ENCODE results near the gene MYO9A. TPM values are rescaled to one million over a fixed set of nuclear protein-coding genes. Genes with fewer than 3 reads are reported as not detected.

Gene MYO9A
- total RNA-seq, 2 donors from 2014 or later = 34.9 to 36.4 TPM

DNA sequence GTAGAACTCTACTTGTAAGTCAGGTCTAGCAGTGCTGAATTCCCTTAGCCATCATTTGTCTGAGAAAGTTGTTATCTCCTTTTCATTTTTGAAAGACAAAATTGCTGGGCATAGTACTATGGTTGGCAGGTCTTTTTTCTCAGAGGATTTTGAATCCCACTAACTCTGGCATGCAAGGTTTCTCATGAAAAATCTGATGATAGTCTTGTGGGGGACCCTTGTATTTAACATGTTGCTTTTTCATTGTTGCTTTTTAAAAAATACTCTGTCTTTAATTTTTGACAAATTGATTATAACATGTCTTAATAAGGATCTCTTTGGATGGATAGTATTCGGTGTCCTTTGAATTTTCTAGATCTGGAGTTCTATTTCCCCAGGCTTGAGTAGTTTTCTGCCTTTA, 186.7 kb downstream of the MYO9A start:
- Mint-ChIP-seq H3K36me3 (ENCODE audit: low read depth) (peaks cover 44% of the 10 kb centered on the region), H3K4me3 (no peak overlapping the region), H3K27me3 (ENCODE audit: insufficient read depth) (no peaks in the 10 kb centered on the region), H3K4me1 (no peaks in the 10 kb centered on the region), H3K9me3 (peaks cover 14% of the 10 kb centered on the region), H3K27ac (no peak overlapping the region)
- H3K27me3 ChIP-seq (ENCODE audit: control insufficient read depth, insufficient read depth, low read length, poor library complexity, severe bottlenecking) = no peaks in the 10 kb centered on the region
- 92% methylated on average over 1 of the region's 1 CpG; no CpG with 5 or more reads in 1 of the 2 experiments for WGBS, 2 experiments (ENCODE audit: insufficient coverage in 1 of 2, insufficient read length in 1 of 2)
- no peak overlapping the region for H3K4me3 ChIP-seq (ENCODE audit: low read length)
- peaks cover 48% of the 10 kb centered on the region for H3K36me3 ChIP-seq (ENCODE audit: control insufficient read depth, insufficient read depth, low read length)
- TF ChIP-seq, protein P1, sequence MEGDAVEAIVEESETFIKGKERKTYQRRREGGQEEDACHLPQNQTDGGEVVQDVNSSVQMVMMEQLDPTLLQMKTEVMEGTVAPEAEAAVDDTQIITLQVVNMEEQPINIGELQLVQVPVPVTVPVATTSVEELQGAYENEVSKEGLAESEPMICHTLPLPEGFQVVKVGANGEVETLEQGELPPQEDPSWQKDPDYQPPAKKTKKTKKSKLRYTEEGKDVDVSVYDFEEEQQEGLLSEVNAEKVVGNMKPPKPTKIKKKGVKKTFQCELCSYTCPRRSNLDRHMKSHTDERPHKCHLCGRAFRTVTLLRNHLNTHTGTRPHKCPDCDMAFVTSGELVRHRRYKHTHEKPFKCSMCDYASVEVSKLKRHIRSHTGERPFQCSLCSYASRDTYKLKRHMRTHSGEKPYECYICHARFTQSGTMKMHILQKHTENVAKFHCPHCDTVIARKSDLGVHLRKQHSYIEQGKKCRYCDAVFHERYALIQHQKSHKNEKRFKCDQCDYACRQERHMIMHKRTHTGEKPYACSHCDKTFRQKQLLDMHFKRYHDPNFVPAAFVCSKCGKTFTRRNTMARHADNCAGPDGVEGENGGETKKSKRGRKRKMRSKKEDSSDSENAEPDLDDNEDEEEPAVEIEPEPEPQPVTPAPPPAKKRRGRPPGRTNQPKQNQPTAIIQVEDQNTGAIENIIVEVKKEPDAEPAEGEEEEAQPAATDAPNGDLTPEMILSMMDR (conservative IDR thresholded peaks at IDR 0.05) = no peak
- H3K27ac ChIP-seq (ENCODE audit: low read depth, low read length) = no peak overlapping the region
- peaks cover 31% of the 10 kb centered on the region for H3K9me3 ChIP-seq (ENCODE audit: control insufficient read depth, low read length)
- H3K9ac ChIP-seq (ENCODE audit: extremely low read depth, low read length, poor library complexity, severe bottlenecking) = no peak overlapping the region
- DNase-seq = no peak
- H3K4me1 ChIP-seq (ENCODE audit: control insufficient read depth, insufficient read depth, low read length) = no peaks in the 10 kb centered on the region

DNA sequence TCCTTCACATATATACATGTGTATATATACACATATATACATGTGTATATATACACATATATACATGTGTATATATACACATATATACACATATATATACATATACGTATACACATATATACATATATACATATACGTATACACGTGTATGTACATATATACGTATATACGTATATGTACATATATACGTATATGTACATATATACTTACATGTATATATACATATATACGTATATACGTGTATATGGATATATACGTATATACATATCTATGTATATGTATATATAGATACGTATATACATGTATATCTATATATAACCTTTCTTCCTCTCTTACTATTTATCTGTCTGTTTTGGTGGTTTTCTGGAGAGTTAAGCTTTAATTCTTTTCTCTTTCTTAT, 192.8 kb downstream of the MYO9A start:
- no peak for DNase-seq
- Mint-ChIP-seq H3K9me3 (no peaks in the 10 kb centered on the region), H3K27ac (no peak overlapping the region), H3K27me3 (ENCODE audit: insufficient read depth) (no peaks in the 10 kb centered on the region), H3K36me3 (ENCODE audit: low read depth) (peaks cover 5% of the 10 kb centered on the region), H3K4me1 (no peaks in the 10 kb centered on the region), H3K4me3 (no peak overlapping the region)
- Histone ChIP-seq H3K27me3 (ENCODE audit: control insufficient read depth, insufficient read depth, low read length, poor library complexity, severe bottlenecking) (no peaks in the 10 kb centered on the region), H3K9me3 (ENCODE audit: control insufficient read depth, low read length) (no peaks in the 10 kb centered on the region), H3K27ac (ENCODE audit: low read depth, low read length) (no peak overlapping the region), H3K4me1 (ENCODE audit: control insufficient read depth, insufficient read depth, low read length) (no peaks in the 10 kb centered on the region), H3K36me3 (ENCODE audit: control insufficient read depth, insufficient read depth, low read length) (peaks cover 3% of the 10 kb centered on the region), H3K9ac (ENCODE audit: extremely low read depth, low read length, poor library complexity, severe bottlenecking) (no peak overlapping the region), H3K4me3 (ENCODE audit: low read length) (no peak overlapping the region)
- TF ChIP-seq, protein P1 (conservative IDR thresholded peaks at IDR 0.05) = no peak
- no CpG with 5 or more reads among the region's 10 CpGs for WGBS, 2 experiments (ENCODE audit: insufficient coverage in 1 of 2, insufficient read length in 1 of 2)

DNA sequence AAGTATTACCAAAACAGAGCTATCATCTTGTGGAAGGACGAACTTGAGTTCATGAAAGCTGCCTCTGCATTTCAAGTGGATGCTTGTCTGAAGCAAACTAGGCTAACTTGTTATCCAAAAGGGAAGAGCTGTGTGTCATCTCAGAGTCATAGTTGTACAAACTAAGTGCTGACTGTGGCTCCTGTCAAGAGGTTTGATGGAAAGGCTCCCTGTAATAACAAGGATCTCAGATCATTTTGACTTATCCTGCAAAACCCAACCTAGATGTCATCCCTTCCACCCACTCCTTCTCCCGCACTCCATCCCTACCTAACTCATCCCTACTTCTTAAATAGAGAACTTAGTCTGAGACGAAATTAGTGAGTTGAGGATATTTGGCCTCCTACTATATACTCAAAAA, 196.8 kb downstream of the MYO9A start:
- H3K9me3 Mint-ChIP-seq = no peaks in the 10 kb centered on the region
- TF ChIP-seq, protein P1 (conservative IDR thresholded peaks at IDR 0.05) = no peak
- Histone ChIP-seq H3K4me3 (ENCODE audit: low read length) (no peak overlapping the region), H3K27me3 (ENCODE audit: control insufficient read depth, insufficient read depth, low read length, poor library complexity, severe bottlenecking) (no peaks in the 10 kb centered on the region), H3K9me3 (ENCODE audit: control insufficient read depth, low read length) (no peaks in the 10 kb centered on the region), H3K36me3 (ENCODE audit: control insufficient read depth, insufficient read depth, low read length) (peaks cover 1% of the 10 kb centered on the region), H3K4me1 (ENCODE audit: control insufficient read depth, insufficient read depth, low read length) (no peaks in the 10 kb centered on the region), H3K27ac (ENCODE audit: low read depth, low read length) (no peak overlapping the region), H3K9ac (ENCODE audit: extremely low read depth, low read length, poor library complexity, severe bottlenecking) (no peak overlapping the region)
- DNase-seq = no peak
- no peaks in the 10 kb centered on the region for H3K36me3 Mint-ChIP-seq (ENCODE audit: low read depth)
- WGBS, 2 experiments (ENCODE audit: insufficient coverage in 1 of 2, insufficient read length in 1 of 2) = 97 to 100% methylated on average over 1 to 2 of the region's 3 CpGs
- H3K4me3 Mint-ChIP-seq = no peak overlapping the region
- no peaks in the 10 kb centered on the region for H3K27me3 Mint-ChIP-seq (ENCODE audit: insufficient read depth)
- no peak overlapping the region for H3K27ac Mint-ChIP-seq
- peaks cover 2% of the 10 kb centered on the region for H3K4me1 Mint-ChIP-seq

Data from endodermal cell (in vitro differentiated cells).